ENCODE results near the gene PLXNB3. TPM values are rescaled to one million over a fixed set of nuclear protein-coding genes. Genes with fewer than 3 reads are reported as not detected.

The PLXNB3 gene
- total and polyA plus RNA-seq, 2 of the 13 experiments (the other 11 are each of a cell fraction or from before 2014, with no cell fraction given): 3.0 to 6.9 TPM

DNA sequence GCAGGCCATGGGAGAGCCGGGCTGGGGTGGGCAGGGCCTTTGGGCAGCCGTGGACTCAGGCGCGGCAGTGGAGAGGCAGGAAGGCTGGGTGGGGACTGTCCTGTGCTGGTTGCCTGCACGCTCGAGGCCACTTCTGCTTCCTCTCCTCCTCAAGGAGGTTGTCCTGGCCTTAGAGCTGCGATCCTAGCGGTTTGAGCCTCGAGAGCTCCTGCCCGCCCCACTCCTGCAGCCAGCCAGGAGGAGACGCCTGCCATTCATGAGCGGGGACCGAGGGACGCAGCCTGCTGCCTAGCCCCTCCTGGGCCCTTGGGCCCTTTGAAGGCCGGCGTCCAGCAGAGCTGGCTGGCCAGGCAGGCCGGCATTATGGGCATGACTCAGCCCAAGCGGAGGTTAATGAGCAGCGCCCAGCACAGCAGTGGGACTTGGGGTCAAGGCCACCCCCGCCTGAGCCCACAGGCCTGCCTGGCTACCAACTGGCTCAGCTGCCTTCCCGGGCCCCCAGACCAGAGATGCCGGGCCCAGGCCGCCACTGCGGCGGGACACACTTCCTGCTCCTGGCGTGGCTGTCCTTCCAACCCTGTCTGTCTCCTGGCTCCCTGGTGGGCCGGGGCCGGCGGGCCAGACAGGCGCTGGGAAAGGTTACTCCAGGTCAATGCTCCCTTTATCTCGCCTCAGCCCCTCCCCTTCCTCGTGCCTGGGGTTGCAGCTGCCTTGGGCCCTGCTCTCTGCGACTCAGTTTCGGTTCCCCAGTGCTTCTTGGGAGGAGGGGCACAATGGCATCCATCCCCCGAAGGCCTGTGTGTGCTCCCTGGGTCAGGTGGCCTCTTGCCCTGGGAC is 37.5 kb upstream of the PLXNB3 start (continued):
- no peak for TF ChIP-seq CSRNP2 (CRISPR knock-in tag; conservative IDR thresholded peaks at IDR 0.05; ENCODE audit: low read depth)
- TF ChIP-seq ZNF282 (IDR thresholded peaks at IDR 0.05; ENCODE audit: partially characterized antibody): no peak
- TF ChIP-seq SCMH1 (CRISPR knock-in tag; IDR thresholded peaks at IDR 0.05; ENCODE audit: borderline replicate concordance): no peak
- peak; percentile 76 for TF ChIP-seq SALL1 (CRISPR knock-in tag; IDR thresholded peaks at IDR 0.05)
- TF ChIP-seq NFYB (CRISPR knock-in tag; IDR thresholded peaks at IDR 0.05): no peak
- TF ChIP-seq, protein P1, sequence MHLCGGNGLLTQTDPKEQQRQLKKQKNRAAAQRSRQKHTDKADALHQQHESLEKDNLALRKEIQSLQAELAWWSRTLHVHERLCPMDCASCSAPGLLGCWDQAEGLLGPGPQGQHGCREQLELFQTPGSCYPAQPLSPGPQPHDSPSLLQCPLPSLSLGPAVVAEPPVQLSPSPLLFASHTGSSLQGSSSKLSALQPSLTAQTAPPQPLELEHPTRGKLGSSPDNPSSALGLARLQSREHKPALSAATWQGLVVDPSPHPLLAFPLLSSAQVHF (CRISPR knock-in tag; IDR thresholded peaks at IDR 0.05): no peak
- 0 out of 2 replicates have a peak, but pooled peaks have one; percentile 32 for TF ChIP-seq FOXK1 (CRISPR knock-in tag; IDR thresholded peaks at IDR 0.05; ENCODE audit: borderline replicate concordance, low read depth)
- TF ChIP-seq NR2F2 (IDR thresholded peaks at IDR 0.05; ENCODE audit: borderline replicate concordance, low read depth): no peak
- no peak for TF ChIP-seq ZNF234 (CRISPR knock-in tag; conservative IDR thresholded peaks at IDR 0.05)
- no peak for TF ChIP-seq PBX2 (CRISPR knock-in tag; IDR thresholded peaks at IDR 0.05)
- TF ChIP-seq ZNF619 (CRISPR knock-in tag; IDR thresholded peaks at IDR 0.05): 0 out of 2 replicates have a peak, but pooled peaks have one; percentile 20
- no peak for TF ChIP-seq RFXANK (CRISPR knock-in tag; IDR thresholded peaks at IDR 0.05)
- no peak; the same call in 1 of the 2 replicates for TF ChIP-seq FOXA3 (CRISPR knock-in tag; IDR thresholded peaks at IDR 0.05)
- TF ChIP-seq U2AF2 (IDR thresholded peaks at IDR 0.05; ENCODE audit: low read depth, low read length): no peak
- peak; percentile 47; the same call in 1 of the 2 replicates for TF ChIP-seq SP4 (CRISPR knock-in tag; IDR thresholded peaks at IDR 0.05)
- no peak for TF ChIP-seq HOXA5 (CRISPR knock-in tag; IDR thresholded peaks at IDR 0.05)
- peak; percentile 59 for TF ChIP-seq MED8 (CRISPR knock-in tag; IDR thresholded peaks at IDR 0.05; ENCODE audit: insufficient replicate concordance)
- TF ChIP-seq CREM (IDR thresholded peaks at IDR 0.05): no peak
- no peak for TF ChIP-seq CREM (CRISPR knock-in tag; IDR thresholded peaks at IDR 0.05)
- TF ChIP-seq THAP9 (CRISPR knock-in tag; IDR thresholded peaks at IDR 0.05; ENCODE audit: borderline replicate concordance): no peak
- no peak for TF ChIP-seq MEIS1 (CRISPR knock-in tag; IDR thresholded peaks at IDR 0.05; ENCODE audit: borderline replicate concordance)
- no peak for TF ChIP-seq ATF7 (IDR thresholded peaks at IDR 0.05)
- no peak for TF ChIP-seq ATF7 (CRISPR knock-in tag; IDR thresholded peaks at IDR 0.05)
- TF ChIP-seq SPEN (CRISPR knock-in tag; IDR thresholded peaks at IDR 0.05; ENCODE audit: low read depth): peak; percentile 83
- no peak for TF ChIP-seq ZNF30 (CRISPR knock-in tag; IDR thresholded peaks at IDR 0.05)
- no peak for TF ChIP-seq HNRNPUL1 (IDR thresholded peaks at IDR 0.05; ENCODE audit: low read depth, low read length)

All from HepG2 (cell line).